H54 (cell line): ENCODE measurements around the gene RERE.
A peak's percentile ranks its signal among the peaks of the same experiment; 100 is the strongest.

Source experiments
- DNase-seq: peaks from one replicate; pipeline ENCODE4 v3.0.0; 2011; ENCODE audit warnings: low spot score, mixed read lengths; ENCODE audit not compliant: insufficient read length
- FAIRE-seq: peaks from 3 replicates; lab custom pipeline; 2011; peaks lifted over from hg19 to GRCh38; lab: Jason Lieb, UNC
- POLR2A ChIP-seq: IDR thresholded peaks from 2 replicates; pipeline ENCODE4 v1.6.1; 2011; ENCODE audit warnings: low read depth, mild to moderate bottlenecking, low read length

The RERE gene

GRCh38 chr1:8545078-8545477 lies 272.4 kb downstream of the RERE start:
- no peak for DNase-seq
- peak; percentile 30 for FAIRE-seq
- no peak for TF ChIP-seq POLR2A

- no peak for DNase-seq
- no peak for TF ChIP-seq POLR2A
- no peak for FAIRE-seq
Observed at GRCh38 chr1:8544644-8545043, 272.8 kb downstream of the RERE start.

DNA sequence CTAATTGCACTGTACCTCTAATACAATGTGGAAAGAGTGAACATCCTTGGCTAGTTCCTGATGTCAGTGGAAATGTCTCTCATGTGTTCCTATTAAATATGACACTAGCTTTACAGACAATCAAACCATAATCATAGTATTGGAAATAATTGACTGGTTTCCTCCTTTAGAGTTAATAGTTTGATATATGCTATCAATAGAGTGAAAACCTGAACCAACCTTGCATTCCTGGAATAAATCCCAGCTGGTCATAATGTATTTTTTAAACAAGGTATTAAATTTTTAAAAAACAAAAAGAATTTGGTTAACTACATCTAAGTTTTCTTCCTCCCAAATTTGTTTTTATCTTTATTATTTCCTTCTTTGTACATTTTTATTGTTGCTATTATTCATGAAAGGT lies 273.5 kb downstream of the RERE start:
- TF ChIP-seq POLR2A: no peak
- FAIRE-seq: no peak
- no peak for DNase-seq

- no peak for TF ChIP-seq POLR2A
- FAIRE-seq: no peak
- no peak for DNase-seq
Observed at GRCh38 chr1:8541961-8542521, 275.4 kb downstream of the RERE start.

GRCh38 chr1:8540971-8541370 lies 276.5 kb downstream of the RERE start:
- FAIRE-seq: no peak
- DNase-seq: no peak
- no peak for TF ChIP-seq POLR2A

GRCh38 chr1:8540261-8540941 lies 277.0 kb downstream of the RERE start:
- no peak for TF ChIP-seq POLR2A
- no peak for FAIRE-seq
- no peak for DNase-seq

- FAIRE-seq: no peak
Observed at GRCh38 chr1:8539683-8540082, 277.8 kb downstream of the RERE start.

DNA sequence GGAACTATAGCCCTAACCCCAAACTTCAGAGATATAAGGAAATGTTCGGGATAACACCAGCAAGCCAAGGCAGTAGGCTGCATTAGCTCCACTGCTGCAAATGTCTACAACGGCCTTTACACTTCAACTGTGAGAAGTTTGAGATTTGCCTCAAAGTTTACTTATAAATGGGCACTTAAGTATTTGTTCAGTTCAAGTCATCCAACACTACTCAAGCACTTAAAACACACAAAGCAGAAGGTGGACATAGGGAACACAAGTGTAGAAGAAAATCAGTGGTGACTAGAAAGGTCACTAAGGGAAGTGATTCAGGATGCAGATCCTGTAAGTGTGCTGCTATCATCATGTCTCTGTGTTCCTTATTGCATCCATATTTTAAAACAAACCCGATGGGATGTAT lies 278.9 kb downstream of the RERE start:
- FAIRE-seq: no peak
- no peak for DNase-seq
- TF ChIP-seq POLR2A: no peak

More at GRCh38 chr1:8539683-8540082, 277.8 kb downstream of the RERE start:
- no peak for TF ChIP-seq POLR2A
- no peak for DNase-seq

DNA sequence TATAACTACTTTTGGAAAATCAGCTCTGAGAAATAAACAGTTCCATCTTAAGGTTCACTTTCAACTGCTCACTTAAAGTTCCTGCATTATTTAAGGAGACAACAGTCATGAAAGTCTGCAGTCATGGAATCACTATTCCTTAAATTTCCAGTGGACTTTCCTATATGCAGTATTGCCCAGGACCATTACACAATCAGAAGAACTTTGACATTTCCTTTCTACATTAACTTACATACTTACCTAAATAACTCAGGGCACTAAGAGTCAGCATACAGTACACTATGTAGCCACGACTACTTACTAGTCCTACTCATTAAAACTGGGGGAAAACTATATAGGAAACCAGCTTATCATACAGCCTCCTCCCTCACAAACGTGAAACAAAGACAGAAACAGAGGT lies 279.4 kb downstream of the RERE start:
- TF ChIP-seq POLR2A: no peak
- DNase-seq (no peak), FAIRE-seq (no peak)

DNA sequence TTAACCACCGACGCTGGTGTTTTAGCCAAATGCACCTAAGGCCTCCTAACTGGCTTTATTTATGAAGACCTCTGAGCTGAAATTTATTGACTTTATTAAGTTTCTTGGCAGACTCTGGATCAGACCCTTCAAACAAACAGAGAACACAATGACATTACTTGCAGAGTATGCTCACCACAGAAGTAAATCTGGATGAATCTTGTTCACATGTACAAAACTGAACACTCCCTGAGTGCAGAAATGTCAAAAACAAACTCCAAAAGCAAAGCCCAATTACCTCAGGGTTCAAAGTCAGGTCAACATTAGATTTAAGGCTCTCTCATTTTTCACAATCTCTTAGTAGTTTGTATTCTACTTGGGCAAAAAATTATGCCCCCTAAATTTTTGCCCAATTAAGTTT lies 280.9 kb downstream of the RERE start:
- FAIRE-seq: no peak
- DNase-seq: no peak
- TF ChIP-seq POLR2A: no peak

DNA sequence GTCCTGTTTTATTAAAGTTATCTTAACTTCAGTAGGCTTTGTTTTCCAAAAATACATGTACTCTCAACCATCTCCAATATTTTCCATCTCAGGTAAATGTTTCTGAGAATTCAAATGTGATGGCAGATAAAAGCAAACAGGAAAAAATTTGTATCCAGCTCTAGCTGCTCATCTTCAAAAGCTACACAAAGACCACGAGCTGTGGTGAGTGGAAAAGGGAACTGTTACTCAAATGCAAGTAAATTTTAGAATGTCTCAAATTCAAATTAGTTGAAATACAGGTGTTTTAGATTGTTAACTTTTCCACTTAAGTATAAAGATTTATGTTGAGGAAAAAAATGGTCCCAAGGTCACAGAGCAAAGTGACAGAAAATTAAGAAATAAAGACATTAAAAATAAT lies 283.5 kb downstream of the RERE start:
- FAIRE-seq: no peak
- no peak for TF ChIP-seq POLR2A

GRCh38 chr1:8533124-8533523 lies 284.3 kb downstream of the RERE start:
- no peak for FAIRE-seq
- no peak for DNase-seq
- TF ChIP-seq POLR2A: no peak

More for the DNA sequence above, 283.5 kb downstream of the RERE start:
- DNase-seq: no peak

DNA sequence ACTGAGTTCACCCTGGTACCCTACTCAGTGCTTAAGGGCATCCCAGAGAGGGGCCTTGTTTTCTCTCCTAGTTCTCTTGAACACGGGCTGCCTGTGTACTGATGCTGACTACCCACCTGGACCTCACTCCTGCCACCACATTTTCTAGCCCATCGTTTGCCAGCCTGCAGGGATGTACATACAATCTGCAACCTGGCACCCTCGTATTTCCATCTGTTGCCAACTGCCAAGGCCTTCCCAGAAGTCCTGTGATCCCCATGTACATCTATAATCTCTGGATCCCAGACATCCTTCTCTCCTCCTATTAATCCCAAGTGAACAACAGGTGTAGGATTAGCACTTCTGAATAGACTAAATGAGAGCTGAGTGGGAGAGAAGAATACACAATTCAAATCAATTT lies 287.5 kb downstream of the RERE start:
- DNase-seq (no peak), FAIRE-seq (no peak)
- no peak for TF ChIP-seq POLR2A

- FAIRE-seq (no peak), DNase-seq (no peak)
- TF ChIP-seq POLR2A: no peak
Observed at GRCh38 chr1:8527941-8528340, 289.5 kb downstream of the RERE start.
